GM18858 (cell line): ENCODE data around the gene LTBP4.
A peak's percentile ranks its signal among the peaks of the same experiment; 100 is the strongest.

Experiments used
- ATAC-seq: cut with Tn5 transposase; IDR thresholded peaks from one replicate; pipeline ENCODE4 v1.9.1; 2021; ENCODE audit not compliant: unreplicated experiment

LTBP4 gene

GRCh38 chr19:40596608-40597328 lies 4.4 kb upstream of the LTBP4 start:
- ATAC-seq = no peak

- ATAC-seq = no peak
Measured at GRCh38 chr19:40597329-40597838, 3.8 kb upstream of the LTBP4 start.

- ATAC-seq = no peak
Measured at GRCh38 chr19:40598121-40598917, 2.9 kb upstream of the LTBP4 start.

GRCh38 chr19:40598918-40599307 lies 2.3 kb upstream of the LTBP4 start:
- no peak for ATAC-seq

- no peak for ATAC-seq
Measured at GRCh38 chr19:40599331-40599901, 1.8 kb upstream of the LTBP4 start.

- ATAC-seq = no peak
Measured at GRCh38 chr19:40599902-40600569, 1.1 kb upstream of the LTBP4 start.

- ATAC-seq = no peak
Measured at GRCh38 chr19:40600570-40601133, 517 bp upstream of the LTBP4 start.

GRCh38 chr19:40603071-40603388 lies 1.9 kb downstream of the LTBP4 start:
- ATAC-seq = no peak

GRCh38 chr19:40603389-40604170 lies 2.4 kb downstream of the LTBP4 start:
- ATAC-seq = peak; percentile 57

GRCh38 chr19:40604171-40604646 lies 3.0 kb downstream of the LTBP4 start:
- no peak for ATAC-seq

- no peak for ATAC-seq
Measured at GRCh38 chr19:40604647-40605215, 3.6 kb downstream of the LTBP4 start.

GRCh38 chr19:40605216-40605971 lies 4.2 kb downstream of the LTBP4 start:
- ATAC-seq = no peak

GRCh38 chr19:40607311-40608239 lies 6.4 kb downstream of the LTBP4 start:
- ATAC-seq = no peak

GRCh38 chr19:40608240-40608621 lies 7.1 kb downstream of the LTBP4 start:
- ATAC-seq = no peak

GRCh38 chr19:40608957-40609356 lies 7.8 kb downstream of the LTBP4 start:
- ATAC-seq = no peak

- no peak for ATAC-seq
Measured at GRCh38 chr19:40609561-40610395, 8.6 kb downstream of the LTBP4 start.

- no peak for ATAC-seq
Measured at GRCh38 chr19:40610396-40611064, 9.4 kb downstream of the LTBP4 start.
